H1 (cell line): Measurements from ENCODE around the gene ADM5. TPM values are rescaled to one million over a fixed set of nuclear protein-coding genes. Genes with fewer than 3 reads are reported as not detected.

Experiments
- CBX5 ChIP-seq: fragments of 300-800, 300-1000 bp; sonication (generic); IDR thresholded peaks from 2 replicates; pipeline ENCODE4 v1.7.1; 2016; ENCODE audit warnings: antibody characterized with exemption, low read length, low read depth
- GTF2F1 ChIP-seq: IDR thresholded peaks from 2 replicates; pipeline ENCODE4 v1.6.1; 2012; ENCODE audit warnings: low read depth, low read length, improper control_type of control experiment, borderline replicate concordance
- POLR2A ChIP-seq, 2 experiments: IDR thresholded peaks; 1 replicate in 1 of 2; 2 replicates in 1 of 2; pipeline ENCODE4 v1.6.1; 2011; ENCODE audit warnings: low read depth in 2 of 2, low read length in 2 of 2, mild to moderate bottlenecking in 2 of 2; ENCODE audit errors: control extremely low read depth in 1 of 2
- RBBP5 ChIP-seq: IDR thresholded peaks from 2 replicates; pipeline ENCODE4 v1.7.1; 2012; ENCODE audit warnings: low read depth, mild to moderate bottlenecking, inconsistent platforms, low read length, moderate library complexity, borderline replicate concordance
- polyA plus RNA-seq, 7 experiments: library from polyadenylated mRNA; depleted of rRNA in 3 of 7; stranded (reverse) in 5 of 7; unstranded in 2 of 7; fragments of >200 nt in 5 of 7; fragments of 200-250 nt in 2 of 7; gene quantifications; 1 replicate in 5 of 7; 2 replicates in 1 of 7; 4 replicates in 1 of 7; pipeline versions ENCODE4 v1.2.1 to v1.2.3, GENCODE V29; 2011 to 2013; ENCODE audit warnings: missing spikeins in 2 of 7, mixed read lengths in 2 of 7
- total RNA-seq: library from RNA; stranded (reverse); fragmentation: NEBNext Ultra II Directional; extraction: Animal tissue kit (Norgen Biotek cat#: 25700); gene quantifications from 2 replicates; pipeline ENCODE4 v1.2.1, GENCODE V29; 2021
- TF ChIP-seq, protein P1 (sequence below): IDR thresholded peaks from 2 replicates; pipeline ENCODE4 v1.6.1; 2012; ENCODE audit warnings: inconsistent platforms

ADM5 gene
- total and polyA plus RNA-seq, 2 of the 8 experiments (the other 6 are each of a cell fraction or from before 2014, with no cell fraction given) = 2.5 to 2.6 TPM

DNA sequence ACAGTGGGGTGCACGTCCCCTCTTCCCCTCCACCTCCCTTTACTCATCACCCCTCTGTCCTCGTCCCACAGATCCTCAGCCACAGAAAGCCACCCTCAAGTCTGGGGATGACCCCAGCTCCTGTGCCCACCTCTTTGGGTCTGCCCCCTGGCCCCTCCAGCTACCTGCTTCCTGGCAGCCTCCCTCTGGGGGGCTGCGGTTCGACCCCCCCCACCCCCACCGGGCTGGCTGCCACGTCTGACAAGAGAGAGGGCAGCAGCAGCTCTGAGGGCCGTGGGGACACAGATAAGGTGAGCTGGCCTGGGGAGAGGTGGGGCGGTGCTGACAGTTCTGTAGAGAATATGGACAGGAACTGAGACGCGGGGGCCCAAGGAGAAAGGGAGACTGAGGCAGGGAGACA lies 34.8 kb upstream of the ADM5 start (continued):
- TF ChIP-seq, protein P1, sequence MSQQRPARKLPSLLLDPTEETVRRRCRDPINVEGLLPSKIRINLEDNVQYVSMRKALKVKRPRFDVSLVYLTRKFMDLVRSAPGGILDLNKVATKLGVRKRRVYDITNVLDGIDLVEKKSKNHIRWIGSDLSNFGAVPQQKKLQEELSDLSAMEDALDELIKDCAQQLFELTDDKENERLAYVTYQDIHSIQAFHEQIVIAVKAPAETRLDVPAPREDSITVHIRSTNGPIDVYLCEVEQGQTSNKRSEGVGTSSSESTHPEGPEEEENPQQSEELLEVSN = no peak
- TF ChIP-seq GTF2F1 = no peak
- no peak for TF ChIP-seq RBBP5
- TF ChIP-seq CBX5 = no peak
- no peak for TF ChIP-seq POLR2A (IDR thresholded peaks at IDR 0.05; ENCODE audit: control extremely low read depth in 1 of 2, low read depth in 2 of 2, low read length in 2 of 2)
- TF ChIP-seq, all 59 proteins: peak for 0
